Fibroblast of upper back skin (primary cell): ENCODE results near the gene GPR171.

Experiments used
- DNase-seq: peaks from one replicate; pipeline ENCODE4 v3.0.0-alpha.2; 2013

Gene GPR171

DNA sequence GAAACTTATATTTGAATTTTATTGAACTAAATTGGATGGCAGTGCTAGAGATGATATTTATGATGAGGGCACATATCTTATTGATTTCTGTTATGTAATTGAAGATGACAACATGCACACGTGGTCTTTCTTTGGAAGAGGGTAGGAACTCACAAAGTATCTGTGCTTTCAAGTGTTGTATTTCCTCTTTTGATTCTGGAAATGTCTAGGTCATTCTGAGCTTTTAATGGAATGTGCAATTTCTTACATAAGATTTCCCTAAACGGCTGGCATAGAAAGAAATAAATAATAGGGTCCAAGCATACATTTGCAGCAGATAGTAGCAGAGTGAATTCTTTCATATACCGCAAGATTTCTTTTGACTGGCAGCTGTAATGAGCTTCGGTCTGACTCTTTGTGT is 10.1 kb upstream of the GPR171 start:
- DNase-seq = no peak

DNA sequence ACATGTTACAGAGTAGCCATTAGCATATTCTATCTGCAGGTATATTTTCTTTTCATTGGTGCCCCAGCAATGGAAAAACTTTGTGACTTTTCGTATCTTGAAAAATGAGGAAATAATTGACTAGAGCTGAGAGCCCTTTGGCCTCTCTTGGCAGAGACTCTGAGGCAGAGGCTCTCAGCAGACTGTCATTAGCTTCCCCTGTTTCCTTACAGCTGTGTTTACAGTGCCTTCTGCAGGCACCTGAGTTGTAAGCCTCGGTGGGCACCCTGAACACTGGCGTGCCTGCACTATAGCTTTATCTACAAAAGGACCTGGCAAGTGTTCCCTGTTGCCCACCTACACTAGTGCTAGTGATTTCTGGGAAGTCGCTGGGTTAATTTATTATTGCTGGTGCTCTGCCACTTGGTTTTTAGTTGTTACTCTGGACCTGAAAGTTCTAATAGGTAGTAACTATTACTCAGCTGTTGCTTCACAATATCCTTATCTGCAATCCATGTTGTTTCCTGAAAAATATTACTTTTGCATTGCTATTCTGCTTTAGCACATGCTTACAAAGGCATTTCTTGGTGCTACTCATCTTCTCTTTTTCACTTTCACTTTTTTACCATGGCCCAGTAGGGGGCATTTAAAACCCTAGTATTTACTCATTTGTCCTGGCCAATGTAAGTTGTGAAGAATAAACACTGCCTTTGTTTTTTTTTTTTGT is 7.8 kb upstream of the GPR171 start:
- no peak for DNase-seq

GRCh38 chr3:151209654-151210053 is 6.6 kb upstream of the GPR171 start:
- no peak for DNase-seq

GRCh38 chr3:151206201-151206600 is 3.2 kb upstream of the GPR171 start:
- no peak for DNase-seq

DNA sequence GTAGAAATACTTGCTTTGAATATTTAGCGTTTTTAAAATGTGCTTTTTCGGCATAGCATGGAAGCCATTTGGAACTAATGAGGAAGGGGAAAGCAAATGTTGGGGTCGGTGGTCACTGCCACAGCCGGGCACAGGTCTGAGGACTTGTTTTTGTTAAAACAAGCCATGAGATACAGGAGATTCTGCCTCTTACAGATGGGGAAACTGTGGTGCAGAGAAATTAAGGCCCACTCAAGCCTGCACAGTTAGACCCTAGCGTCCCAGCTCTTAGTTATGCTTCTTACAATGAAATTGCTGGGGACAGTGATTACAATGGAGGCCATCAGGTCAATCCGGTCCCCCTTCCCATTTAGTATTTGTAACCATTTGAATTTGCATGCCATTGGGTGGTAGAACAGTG is 2.5 kb upstream of the GPR171 start:
- DNase-seq = no peak

GRCh38 chr3:151204530-151205402 is 1.8 kb upstream of the GPR171 start:
- DNase-seq = no peak

DNA sequence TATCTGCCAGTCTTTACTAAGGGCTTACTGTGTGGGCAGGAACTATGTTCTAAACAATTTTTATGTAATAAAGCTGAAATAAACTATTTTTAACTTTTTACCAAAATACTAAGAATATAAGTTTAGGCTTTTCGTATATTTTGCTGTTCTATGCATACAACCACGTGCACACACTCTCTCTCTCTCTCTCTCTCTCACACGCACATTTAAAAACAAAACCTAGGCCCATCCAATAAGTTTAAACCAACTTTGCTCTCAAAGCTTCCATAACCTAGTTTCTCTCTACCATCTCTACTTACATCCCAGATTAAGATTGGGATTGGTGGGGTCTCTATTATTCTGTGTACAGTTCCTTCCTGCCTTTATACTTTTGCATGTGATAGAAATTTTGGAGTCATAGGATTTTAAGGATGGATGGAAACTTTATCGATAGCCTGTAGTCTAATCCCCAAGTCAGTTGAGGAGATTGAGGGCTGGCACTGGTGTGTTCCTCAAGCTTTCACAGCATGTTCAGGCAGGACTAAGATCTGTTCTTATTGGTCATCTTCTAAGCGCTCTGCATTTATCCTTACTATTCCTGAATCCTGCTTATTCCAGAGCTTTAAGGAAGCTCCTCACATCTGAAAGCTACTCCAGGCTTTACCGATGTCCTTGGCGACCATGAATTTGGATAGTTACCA is 1.8 kb downstream of the GPR171 start:
- no peak for DNase-seq

- no peak for DNase-seq
Observed at GRCh38 chr3:151200586-151200985, 2.4 kb downstream of the GPR171 start.

DNA sequence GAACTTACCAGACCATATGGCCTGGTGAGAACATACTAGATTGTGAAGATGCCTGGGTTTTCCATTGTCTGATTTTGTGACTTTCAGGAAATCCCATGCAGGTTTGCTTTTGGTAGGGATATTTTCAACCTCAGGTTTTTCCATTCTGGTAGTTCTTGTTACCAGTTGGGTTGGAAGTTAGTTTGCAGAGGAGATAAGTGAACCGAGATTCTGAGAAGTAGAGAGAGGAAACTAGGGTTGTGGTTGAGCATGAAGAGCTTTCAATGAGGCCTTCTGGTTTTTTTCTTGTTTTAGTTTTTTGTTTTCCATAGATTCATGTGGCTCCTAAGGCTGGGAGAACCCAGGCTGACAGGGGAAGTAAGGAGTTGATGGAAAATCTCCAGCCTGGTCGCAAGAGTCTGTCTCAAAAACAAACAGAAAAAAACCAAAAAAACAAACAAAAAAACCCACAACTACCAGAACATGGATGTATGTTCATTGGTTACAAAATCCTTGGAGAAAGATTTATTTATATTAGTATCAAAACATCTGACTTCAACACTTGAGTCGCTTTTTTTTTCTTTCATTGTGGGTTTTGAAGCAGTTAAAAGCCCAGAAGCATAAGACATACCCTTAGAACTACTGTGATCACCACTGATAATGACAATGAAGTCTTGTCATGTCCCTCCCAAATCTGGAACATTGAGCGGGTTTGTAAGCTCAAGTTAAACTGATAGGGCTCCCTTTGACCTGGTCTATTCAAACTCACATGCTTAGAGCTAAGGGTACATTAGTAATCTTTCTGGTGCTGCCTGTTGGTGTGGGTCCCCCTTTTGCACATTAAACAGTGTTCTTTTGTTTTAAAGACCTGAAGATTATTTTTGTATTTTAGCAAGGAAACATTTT is 3.2 kb downstream of the GPR171 start:
- DNase-seq = no peak

DNA sequence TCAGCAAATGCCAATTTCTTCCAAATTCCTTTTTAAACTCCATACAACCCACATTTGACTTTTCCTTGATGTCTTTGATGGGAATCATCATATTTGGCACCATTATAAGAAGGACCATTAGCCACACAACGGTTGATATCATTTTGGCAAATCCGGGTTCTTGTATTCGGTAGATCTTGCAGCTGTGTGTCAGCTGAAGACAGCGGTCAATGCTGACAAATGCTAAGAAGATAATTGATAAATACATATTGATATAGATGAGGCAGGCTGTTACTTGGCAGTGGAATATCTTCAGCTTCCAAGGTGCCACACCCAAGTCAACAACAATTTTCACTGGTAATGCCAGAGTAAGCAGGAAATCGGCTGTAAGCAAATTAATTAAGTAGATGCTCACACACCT is 4.2 kb downstream of the GPR171 start:
- DNase-seq = no peak

DNA sequence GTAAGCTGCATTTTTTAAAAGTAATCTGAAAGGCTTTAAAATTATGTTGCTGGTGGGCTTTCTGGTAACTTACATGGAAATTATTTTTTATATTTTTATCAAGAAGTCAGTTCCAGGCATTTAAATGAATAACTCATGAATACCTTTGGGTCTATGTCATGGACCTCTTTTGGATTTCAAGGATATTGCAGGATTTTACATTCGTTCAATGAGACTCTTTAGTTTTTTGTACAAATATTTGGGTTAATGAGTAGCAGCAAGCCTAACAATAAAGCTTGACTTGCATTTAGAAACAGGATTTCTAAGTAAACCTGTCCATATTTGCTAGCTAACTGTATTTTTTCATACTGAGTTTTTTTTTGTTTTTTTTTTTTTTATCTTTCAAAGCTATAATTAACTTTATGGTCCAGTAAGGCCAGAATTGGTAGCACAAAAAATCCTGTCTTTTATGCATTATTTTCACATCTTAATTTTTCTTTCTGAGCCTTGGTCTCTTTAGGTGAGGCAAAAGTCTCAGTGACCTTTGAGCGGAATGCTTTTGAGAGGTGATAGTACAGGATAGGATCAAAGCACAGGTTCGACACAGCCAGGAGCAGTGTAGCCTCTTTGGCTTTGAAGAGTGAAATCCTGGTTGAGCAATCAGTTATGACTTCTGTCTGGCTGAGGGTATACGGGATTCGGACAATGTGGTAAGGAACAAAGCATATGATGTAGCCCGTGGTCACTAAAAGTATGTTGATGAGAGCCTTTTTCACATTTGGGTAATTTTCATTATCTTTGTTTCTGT is 4.8 kb downstream of the GPR171 start:
- peak; percentile 86 for DNase-seq

GRCh38 chr3:151197228-151197627 is 5.8 kb downstream of the GPR171 start:
- no peak for DNase-seq

- DNase-seq = no peak
Observed at GRCh38 chr3:151196434-151196833, 6.6 kb downstream of the GPR171 start.

GRCh38 chr3:151195826-151196225 is 7.2 kb downstream of the GPR171 start:
- DNase-seq = no peak

- DNase-seq = no peak
Observed at GRCh38 chr3:151192545-151192944, 10.5 kb downstream of the GPR171 start.

DNA sequence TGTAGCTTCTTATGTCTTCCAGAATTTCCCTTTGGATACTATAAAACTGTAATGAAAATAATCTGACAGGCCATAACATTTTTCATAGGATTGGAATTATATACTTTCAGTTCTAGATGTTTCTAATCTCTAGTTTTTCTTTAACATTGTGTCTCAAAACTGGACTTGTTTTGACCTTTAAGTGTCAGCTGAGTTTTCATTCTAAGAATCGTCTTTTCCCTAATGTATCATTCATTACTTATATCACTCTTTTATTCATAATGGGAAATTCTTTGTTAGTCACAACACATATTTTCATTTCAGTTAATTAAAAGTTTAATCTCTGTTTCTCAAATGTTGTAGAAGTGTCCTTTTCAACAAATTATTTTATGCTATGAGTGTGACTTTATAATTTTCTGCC is 11.9 kb downstream of the GPR171 start:
- DNase-seq = no peak

DNA sequence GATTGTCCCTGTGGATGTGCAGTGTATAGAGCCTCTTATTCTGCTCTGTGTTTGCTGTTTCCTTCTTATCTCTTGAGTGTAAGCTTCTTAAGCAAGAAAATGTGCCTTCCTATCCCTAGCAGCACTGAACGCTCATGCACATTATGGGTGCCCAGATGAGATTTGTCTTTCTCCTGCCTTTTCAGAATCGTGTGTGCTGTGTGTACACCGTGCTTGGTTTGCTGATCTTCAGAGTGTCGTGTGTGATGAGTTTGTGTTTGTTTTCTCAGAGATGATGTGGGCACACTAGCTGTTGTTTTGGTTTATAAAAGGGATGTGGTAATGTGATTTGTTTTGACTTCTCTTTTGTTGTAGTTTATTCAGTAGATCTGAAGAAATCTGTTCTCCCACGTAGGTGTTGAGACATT is 19.7 kb downstream of the GPR171 start:
- no peak for DNase-seq

DNA sequence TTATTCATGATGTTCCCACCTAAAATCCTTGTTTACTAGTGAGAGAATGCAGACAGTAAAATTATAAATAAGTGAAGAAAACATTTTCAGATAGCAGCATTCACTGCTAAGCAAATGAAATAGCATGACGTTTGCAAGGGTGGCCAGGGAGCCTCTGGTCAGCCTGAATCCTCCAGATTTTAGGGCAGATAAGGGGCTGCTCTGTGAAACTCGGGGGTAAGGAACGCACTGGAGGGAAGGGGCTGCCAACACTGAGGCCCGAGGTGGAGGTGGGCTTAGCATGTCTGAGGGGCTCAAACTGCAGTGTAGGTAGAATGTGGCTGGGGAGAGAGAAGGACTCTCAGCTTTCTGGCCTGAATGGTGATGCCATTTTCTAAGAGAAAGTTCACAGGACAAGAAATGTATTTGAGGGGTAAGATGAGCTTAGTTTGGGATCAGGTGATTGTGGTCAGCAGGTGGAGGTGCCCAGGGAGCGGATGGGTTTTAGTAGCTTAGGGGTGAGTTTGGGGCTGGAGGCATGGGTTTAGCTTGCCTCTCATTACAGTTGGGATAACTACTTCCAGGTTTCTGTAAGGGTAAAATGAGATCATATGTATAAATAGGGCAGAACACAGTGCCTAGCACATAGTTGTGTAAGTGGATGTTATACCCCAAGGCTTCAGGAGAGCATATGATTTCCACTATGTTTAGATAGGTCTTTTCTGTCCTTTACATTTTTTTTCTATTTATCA is 20.5 kb downstream of the GPR171 start:
- no peak for DNase-seq

DNA sequence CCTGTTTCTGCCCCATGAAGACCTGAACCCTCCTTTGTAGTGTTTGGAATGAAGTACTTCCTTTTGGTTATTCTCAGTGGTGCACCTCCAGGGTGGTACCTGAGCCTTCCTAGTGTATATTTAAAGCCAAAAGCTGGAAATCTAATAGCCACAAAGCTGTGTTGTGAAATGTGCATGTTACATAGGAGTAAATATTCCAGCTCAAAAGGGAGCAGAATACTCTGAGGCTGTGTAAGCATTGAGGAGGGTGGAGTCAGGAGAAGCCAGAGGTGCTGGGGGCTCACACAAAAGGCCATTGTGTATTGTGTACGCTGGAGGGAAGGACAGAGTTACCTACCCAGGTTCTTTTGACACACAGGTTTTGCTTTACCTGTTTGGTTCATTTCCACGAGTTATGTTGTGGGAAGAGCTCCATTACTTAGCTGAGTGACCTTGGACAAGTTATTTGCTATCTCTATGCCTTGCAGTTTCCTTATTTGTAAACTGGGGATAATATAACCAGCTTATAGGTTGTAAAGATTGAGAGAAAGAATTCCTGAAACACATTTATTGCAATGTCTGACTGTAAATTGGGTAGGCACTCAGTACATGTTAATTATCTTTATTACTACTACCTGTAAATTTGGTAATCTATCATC is 24.7 kb downstream of the GPR171 start:
- no peak for DNase-seq

DNA sequence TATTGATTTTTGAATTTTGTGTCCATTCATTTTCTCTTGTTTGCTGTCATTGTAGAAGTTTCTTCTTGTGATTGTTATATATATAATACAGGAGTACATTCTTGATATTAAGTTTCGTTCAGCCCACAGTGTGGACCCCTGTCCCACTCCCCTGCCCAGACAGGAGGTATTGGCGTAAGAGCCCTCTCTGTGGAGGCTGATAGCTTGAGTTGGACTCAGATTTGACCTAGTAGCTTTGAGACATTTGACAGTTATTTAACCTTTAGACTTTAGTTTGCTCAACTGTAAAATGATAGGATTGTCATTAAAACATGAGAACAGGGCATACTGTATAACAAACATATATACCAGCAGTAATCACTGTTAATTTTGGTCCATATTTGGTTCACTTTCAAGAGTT is 27.1 kb downstream of the GPR171 start:
- no peak for DNase-seq

DNA sequence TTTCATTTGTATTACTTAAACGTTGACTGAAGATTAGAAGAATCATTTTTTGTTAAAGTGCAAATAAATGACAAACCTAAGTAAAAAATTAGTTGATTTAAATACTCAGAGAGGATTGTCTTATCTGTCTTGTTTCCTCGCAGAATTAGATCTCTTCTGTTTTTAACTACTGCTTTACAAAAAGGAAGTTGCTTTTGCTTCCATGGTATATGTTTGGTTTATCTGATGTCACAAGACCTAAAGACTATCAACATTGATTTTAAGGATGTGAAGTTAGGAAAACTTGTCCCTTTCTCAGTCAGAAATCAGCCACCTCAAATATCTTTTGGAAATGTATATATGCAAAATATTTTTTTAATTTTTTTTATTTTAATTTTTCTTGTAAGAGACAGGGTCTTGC is 28.7 kb downstream of the GPR171 start:
- no peak for DNase-seq
